ENCODE results near the gene KLHDC2.

DNA sequence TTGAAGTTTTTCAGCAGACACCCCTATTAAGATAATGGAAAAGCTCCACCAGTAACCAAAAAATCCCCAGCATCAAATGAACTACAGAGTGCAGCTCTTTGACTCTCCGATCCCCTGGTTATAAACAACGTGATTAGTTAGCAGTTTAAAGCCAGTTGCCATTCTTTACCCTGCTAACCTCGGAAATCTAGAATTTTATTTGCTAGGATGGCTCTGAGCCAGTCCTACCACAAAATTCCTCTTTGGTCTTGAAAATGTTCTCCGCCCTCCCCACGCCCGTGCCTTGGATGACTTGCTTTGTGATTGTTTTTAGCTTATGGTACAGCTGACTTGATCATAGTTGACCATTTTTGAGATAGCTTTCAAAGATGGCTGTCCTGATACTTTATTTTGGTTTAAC, 1.2 kb downstream of the KLHDC2 start:
- TF ChIP-seq, protein P1, sequence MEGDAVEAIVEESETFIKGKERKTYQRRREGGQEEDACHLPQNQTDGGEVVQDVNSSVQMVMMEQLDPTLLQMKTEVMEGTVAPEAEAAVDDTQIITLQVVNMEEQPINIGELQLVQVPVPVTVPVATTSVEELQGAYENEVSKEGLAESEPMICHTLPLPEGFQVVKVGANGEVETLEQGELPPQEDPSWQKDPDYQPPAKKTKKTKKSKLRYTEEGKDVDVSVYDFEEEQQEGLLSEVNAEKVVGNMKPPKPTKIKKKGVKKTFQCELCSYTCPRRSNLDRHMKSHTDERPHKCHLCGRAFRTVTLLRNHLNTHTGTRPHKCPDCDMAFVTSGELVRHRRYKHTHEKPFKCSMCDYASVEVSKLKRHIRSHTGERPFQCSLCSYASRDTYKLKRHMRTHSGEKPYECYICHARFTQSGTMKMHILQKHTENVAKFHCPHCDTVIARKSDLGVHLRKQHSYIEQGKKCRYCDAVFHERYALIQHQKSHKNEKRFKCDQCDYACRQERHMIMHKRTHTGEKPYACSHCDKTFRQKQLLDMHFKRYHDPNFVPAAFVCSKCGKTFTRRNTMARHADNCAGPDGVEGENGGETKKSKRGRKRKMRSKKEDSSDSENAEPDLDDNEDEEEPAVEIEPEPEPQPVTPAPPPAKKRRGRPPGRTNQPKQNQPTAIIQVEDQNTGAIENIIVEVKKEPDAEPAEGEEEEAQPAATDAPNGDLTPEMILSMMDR (IDR thresholded peaks at IDR 0.05; ENCODE audit: low read depth, low read length, poor library complexity, severe bottlenecking): no peak
- no peak for TF ChIP-seq EZH2phosphoT487 (IDR thresholded peaks at IDR 0.05; ENCODE audit: borderline replicate concordance, low read length)

All from DOHH2 (cell line).